ENCODE results near the gene PDZRN3. TPM values are rescaled to one million over a fixed set of nuclear protein-coding genes. Genes with fewer than 3 reads are reported as not detected.

The PDZRN3 gene
- total RNA-seq, 1 donor from 2014 or later, result 19.8 TPM

DNA sequence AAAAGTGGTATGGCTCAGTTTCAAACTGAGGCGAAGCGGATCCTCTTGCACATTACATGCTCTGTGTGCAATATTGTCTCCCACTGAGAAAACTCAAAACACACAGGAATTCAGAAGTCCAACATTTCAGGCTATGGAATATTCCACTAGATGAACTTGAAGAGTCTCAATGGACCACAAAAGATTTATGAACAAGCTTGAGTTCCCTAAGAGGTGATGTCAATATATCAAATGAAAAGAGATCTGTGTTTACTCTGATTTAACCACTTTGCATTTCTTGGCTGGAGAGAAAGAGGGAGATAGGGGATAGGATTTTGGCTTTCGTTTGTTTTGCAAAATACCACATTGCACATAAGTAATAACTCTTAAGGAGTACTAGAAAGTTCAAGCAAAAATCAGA, 20.3 kb downstream of the PDZRN3 start:
- Histone ChIP-seq H3K9ac (ENCODE audit: low read length) (no peak overlapping the region), H3K27ac (ENCODE audit: low read depth, low read length) (no peak overlapping the region), H3K79me2 (ENCODE audit: insufficient read depth, low read length) (peaks cover 3% of the 10 kb centered on the region), H3K4me1 (ENCODE audit: insufficient read depth, low read length) (peaks cover 10% of the 10 kb centered on the region), H3K4me3 (ENCODE audit: insufficient read depth, low read depth, low read length) (no peak overlapping the region), H3K36me3 (ENCODE audit: insufficient read depth, low read length) (no peaks in the 10 kb centered on the region), H4K20me1 (ENCODE audit: insufficient read depth, low read length) (no peaks in the 10 kb centered on the region), H2AFZ (ENCODE audit: low read depth, low read length) (no peak overlapping the region), H3K27me3 (ENCODE audit: insufficient read depth, low read length) (no peaks in the 10 kb centered on the region), H3K4me2 (ENCODE audit: low read length) (no peak overlapping the region), H3K9me3 (ENCODE audit: insufficient read depth, low read depth, low read length) (no peaks in the 10 kb centered on the region)
- Mint-ChIP-seq H3K4me1 (ENCODE audit: low read depth, unreplicated experiment) (peaks cover 48% of the 10 kb centered on the region), H3K4me3 (ENCODE audit: unreplicated experiment) (no peak overlapping the region), H3K27me3 (ENCODE audit: low read depth, unreplicated experiment) (no peaks in the 10 kb centered on the region), H3K36me3 (ENCODE audit: low read depth, unreplicated experiment) (peaks cover 9% of the 10 kb centered on the region), H3K27ac (ENCODE audit: unreplicated experiment) (no peak overlapping the region), H3K9me3 (ENCODE audit: unreplicated experiment) (no peaks in the 10 kb centered on the region)
- peak; percentile 92 for DNase-seq (ENCODE audit: low read depth)
- TF ChIP-seq, protein P1, sequence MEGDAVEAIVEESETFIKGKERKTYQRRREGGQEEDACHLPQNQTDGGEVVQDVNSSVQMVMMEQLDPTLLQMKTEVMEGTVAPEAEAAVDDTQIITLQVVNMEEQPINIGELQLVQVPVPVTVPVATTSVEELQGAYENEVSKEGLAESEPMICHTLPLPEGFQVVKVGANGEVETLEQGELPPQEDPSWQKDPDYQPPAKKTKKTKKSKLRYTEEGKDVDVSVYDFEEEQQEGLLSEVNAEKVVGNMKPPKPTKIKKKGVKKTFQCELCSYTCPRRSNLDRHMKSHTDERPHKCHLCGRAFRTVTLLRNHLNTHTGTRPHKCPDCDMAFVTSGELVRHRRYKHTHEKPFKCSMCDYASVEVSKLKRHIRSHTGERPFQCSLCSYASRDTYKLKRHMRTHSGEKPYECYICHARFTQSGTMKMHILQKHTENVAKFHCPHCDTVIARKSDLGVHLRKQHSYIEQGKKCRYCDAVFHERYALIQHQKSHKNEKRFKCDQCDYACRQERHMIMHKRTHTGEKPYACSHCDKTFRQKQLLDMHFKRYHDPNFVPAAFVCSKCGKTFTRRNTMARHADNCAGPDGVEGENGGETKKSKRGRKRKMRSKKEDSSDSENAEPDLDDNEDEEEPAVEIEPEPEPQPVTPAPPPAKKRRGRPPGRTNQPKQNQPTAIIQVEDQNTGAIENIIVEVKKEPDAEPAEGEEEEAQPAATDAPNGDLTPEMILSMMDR (IDR thresholded peaks at IDR 0.05; ENCODE audit: insufficient read depth, low read depth, low read length), result no peak
- TF ChIP-seq EZH2 (IDR thresholded peaks at IDR 0.05; ENCODE audit: insufficient read depth, low read length), result no peak
- no peak for FAIRE-seq

DNA sequence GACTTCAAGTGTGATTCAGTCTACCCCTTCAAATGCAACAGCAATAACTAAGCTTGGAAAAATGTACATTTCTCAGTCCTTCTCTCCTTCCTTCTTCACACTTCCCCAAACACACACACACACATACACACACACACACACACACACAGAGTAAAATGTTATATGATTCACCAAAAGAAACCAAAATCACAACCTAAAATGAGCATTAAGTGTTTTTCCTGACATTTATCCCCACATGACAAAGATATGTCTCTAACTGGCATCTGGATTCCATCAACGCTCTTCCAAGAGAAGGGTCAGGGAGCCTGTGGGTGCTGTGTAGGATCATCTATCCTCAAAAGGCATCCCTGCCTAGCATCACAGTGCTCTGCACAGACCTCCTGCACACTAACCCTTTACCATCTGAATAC, 21.0 kb downstream of the PDZRN3 start:
- no peak overlapping the region for H3K4me2 ChIP-seq (ENCODE audit: low read length)
- Mint-ChIP-seq H3K27ac (ENCODE audit: unreplicated experiment) (no peak overlapping the region), H3K9me3 (ENCODE audit: unreplicated experiment) (no peaks in the 10 kb centered on the region), H3K36me3 (ENCODE audit: low read depth, unreplicated experiment) (peaks cover 9% of the 10 kb centered on the region), H3K4me1 (ENCODE audit: low read depth, unreplicated experiment) (peaks cover 48% of the 10 kb centered on the region), H3K27me3 (ENCODE audit: low read depth, unreplicated experiment) (no peaks in the 10 kb centered on the region), H3K4me3 (ENCODE audit: unreplicated experiment) (no peak overlapping the region)
- H3K9ac ChIP-seq (ENCODE audit: low read length), result no peak overlapping the region
- H3K79me2 ChIP-seq (ENCODE audit: insufficient read depth, low read length), result no peaks in the 10 kb centered on the region
- H3K27me3 ChIP-seq (ENCODE audit: insufficient read depth, low read length), result no peaks in the 10 kb centered on the region
- H2AFZ ChIP-seq (ENCODE audit: low read depth, low read length), result no peak overlapping the region
- H3K36me3 ChIP-seq (ENCODE audit: insufficient read depth, low read length), result no peaks in the 10 kb centered on the region
- H3K4me3 ChIP-seq (ENCODE audit: insufficient read depth, low read depth, low read length), result no peak overlapping the region
- H3K9me3 ChIP-seq (ENCODE audit: insufficient read depth, low read depth, low read length), result no peaks in the 10 kb centered on the region
- H3K27ac ChIP-seq (ENCODE audit: low read depth, low read length), result no peak overlapping the region
- H3K4me1 ChIP-seq (ENCODE audit: insufficient read depth, low read length), result peaks cover 10% of the 10 kb centered on the region
- TF ChIP-seq, protein P1 (IDR thresholded peaks at IDR 0.05; ENCODE audit: insufficient read depth, low read depth, low read length), result no peak
- no peak for TF ChIP-seq EZH2 (IDR thresholded peaks at IDR 0.05; ENCODE audit: insufficient read depth, low read length)
- DNase-seq (ENCODE audit: low read depth) (peak; percentile 63), FAIRE-seq (peak; percentile 88)
- H4K20me1 ChIP-seq (ENCODE audit: insufficient read depth, low read length), result no peaks in the 10 kb centered on the region

DNA sequence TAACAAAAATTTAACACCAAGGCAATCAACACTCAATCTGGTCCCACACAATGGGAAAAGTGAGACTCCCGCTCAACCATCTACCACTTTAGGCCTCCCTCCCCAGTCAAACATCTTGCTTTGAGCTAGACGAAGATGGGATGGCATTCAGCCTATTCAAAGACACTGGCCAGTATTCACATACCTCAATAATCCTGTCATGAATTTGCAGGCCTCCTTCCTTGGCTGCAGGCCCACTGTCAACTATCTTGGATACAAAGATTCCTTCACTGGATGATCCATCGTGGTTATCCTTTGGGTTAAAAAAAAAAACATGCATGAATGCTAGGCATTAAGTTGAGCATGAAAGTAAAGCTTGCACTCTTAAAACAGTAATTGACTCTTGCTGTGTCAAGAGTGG, 22.6 kb downstream of the PDZRN3 start:
- no peak overlapping the region for H3K27ac ChIP-seq (ENCODE audit: low read depth, low read length)
- peaks cover 10% of the 10 kb centered on the region for H3K4me1 ChIP-seq (ENCODE audit: insufficient read depth, low read length)

More for the DNA sequence above, 22.6 kb downstream of the PDZRN3 start:
- Histone ChIP-seq H3K36me3 (ENCODE audit: insufficient read depth, low read length) (no peaks in the 10 kb centered on the region), H2AFZ (ENCODE audit: low read depth, low read length) (no peak overlapping the region), H3K4me2 (ENCODE audit: low read length) (peak overlapping the region; percentile 6), H3K9ac (ENCODE audit: low read length) (no peak overlapping the region), H4K20me1 (ENCODE audit: insufficient read depth, low read length) (no peaks in the 10 kb centered on the region), H3K4me3 (ENCODE audit: insufficient read depth, low read depth, low read length) (no peak overlapping the region), H3K27me3 (ENCODE audit: insufficient read depth, low read length) (no peaks in the 10 kb centered on the region), H3K79me2 (ENCODE audit: insufficient read depth, low read length) (no peaks in the 10 kb centered on the region), H3K9me3 (ENCODE audit: insufficient read depth, low read depth, low read length) (no peaks in the 10 kb centered on the region)
- Mint-ChIP-seq H3K36me3 (ENCODE audit: low read depth, unreplicated experiment) (peaks cover 9% of the 10 kb centered on the region), H3K4me3 (ENCODE audit: unreplicated experiment) (no peak overlapping the region), H3K27ac (ENCODE audit: unreplicated experiment) (no peak overlapping the region), H3K9me3 (ENCODE audit: unreplicated experiment) (no peaks in the 10 kb centered on the region), H3K27me3 (ENCODE audit: low read depth, unreplicated experiment) (no peaks in the 10 kb centered on the region), H3K4me1 (ENCODE audit: low read depth, unreplicated experiment) (peaks cover 40% of the 10 kb centered on the region)
- FAIRE-seq (no peak), DNase-seq (ENCODE audit: low read depth) (peak; percentile 92)
- no peak for TF ChIP-seq EZH2 (IDR thresholded peaks at IDR 0.05; ENCODE audit: insufficient read depth, low read length)

Data from astrocyte (in vitro differentiated cells and primary cell).